HG03565 (cell line): ENCODE results near the gene WDFY1.

Experiments
- ATAC-seq: cut with Tn5 transposase; IDR thresholded peaks from one replicate; pipeline ENCODE4 v1.9.1; 2021; ENCODE audit warnings: mild to moderate bottlenecking, moderate library complexity; ENCODE audit not compliant: unreplicated experiment

Gene WDFY1

DNA sequence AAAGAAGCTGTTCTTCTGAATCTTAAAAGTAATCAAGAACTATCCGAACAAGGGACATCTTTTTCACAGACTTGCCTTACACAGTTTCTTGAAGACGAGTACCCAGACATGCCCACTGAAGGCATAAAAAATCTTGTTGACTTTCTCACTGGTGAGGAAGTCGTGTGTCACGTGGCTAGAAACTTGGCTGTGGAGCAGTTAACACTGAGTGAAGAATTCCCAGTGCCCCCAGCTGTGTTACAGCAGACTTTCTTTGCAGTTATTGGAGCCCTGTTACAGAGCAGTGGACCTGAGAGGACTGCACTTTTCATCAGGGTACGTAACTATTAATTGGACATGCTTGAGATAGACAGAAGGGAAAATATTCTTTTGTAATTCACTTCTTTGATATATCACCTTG lies 14.6 kb upstream of the WDFY1 start:
- ATAC-seq = no peak

DNA sequence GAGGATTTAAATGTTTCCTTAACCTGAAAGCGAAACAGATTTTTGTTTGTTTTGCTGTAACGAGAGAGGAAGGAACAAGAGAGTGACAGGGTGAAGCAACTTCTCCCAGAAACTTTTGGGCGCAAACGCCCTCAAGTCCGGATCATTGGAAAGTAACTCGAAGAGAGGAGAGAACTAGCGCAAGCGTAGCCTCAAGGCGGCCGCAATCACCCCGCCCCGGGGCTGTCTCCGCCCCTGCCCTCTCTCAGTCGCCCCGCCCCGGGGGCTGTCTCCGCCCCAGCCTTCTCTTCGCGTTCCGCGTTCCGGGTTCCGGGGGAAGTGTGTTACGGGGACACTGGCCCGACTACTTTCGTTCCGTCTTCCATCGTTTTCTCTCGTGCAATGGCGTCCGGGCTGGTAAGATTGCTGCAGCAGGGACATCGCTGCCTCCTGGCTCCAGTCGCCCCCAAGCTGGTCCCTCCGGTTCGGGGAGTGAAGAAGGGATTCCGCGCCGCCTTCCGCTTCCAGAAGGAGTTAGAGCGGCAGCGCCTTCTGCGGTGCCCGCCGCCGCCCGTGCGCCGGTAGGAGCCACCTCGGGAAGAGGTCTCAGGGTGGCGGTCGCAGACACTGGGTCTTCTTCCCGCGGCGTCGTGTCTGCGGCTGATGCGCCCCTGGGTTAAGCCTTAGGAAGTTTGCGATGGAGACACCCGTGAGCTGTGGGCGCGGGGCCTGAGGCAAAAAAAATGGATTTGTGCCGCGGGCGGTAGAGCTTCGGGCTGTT lies 12.1 kb upstream of the WDFY1 start, which contains the start of gene MRPL44:
TSS of gene MRPL44 (plus strand) at position 372 of the 760 bp plus-strand sequence. CDS start at position 382, 10 bp downstream.
- peak; percentile 82 for ATAC-seq

GRCh38 chr2:223956300-223956699 lies 11.2 kb upstream of the WDFY1 start:
- peak; percentile 27 for ATAC-seq

DNA sequence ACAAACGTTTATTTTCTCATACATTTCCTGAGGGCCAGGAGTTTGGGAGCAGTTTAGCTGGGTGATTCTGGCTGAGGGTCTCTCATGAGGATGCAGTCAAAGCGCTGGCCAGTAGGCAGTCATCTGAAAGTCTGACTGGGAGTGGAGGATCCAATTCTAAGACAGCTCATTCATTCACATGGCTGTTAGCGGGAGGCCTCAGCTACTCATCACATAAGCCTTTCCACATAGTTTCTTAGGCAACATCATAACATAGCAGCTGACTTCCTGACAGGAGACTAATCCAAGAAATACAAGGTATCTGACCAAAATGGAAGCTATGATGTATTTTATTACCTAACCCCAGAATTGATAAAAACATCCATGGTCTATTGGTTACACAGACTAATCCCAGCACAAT lies 9.3 kb upstream of the WDFY1 start:
- ATAC-seq = no peak

GRCh38 chr2:223952280-223952968 lies 7.3 kb upstream of the WDFY1 start:
- ATAC-seq = peak; percentile 47

DNA sequence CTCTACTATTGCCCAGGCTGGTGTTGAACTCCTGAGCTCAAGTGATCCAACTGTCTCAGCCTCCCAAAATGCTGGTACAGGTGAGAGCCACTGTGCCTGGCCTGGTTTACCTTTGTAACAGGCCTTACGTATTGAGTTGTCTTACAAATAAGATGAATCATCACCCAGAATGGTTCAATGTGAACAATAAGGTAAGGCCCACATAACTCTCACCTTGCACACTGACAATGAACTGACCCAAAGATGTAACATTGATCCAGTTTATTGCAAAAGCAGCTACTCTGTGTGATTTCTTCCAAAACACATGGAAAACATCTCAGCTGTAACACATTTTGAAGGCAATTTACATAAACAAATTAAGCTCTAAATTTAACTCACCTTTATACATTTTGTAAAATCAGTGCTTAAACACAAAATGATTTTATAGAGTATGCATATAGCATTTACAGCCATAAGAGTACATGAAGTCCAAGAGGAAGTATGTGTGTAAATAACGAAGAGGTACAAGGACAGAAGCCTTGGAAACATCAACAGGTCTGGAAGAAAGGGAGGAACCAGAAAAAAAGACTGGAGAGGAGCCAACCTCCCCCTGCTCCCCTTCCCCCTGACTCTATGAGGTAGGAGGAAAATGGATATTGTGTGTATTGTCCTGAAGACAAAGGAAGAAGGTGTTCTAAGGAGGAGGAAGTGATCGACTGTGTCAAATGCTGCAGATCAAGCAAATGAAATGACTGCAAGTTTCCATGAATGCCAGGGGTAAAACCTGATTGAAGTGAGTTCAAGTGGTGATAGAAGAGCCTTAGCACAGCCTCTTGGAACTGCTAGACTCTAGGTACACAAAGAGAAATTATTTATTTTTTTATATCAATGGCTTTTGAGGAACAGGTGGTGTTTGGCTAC lies 5.6 kb upstream of the WDFY1 start:
- no peak for ATAC-seq

- no peak for ATAC-seq
Measured at GRCh38 chr2:223949241-223949840, 4.2 kb upstream of the WDFY1 start.

- no peak for ATAC-seq
Measured at GRCh38 chr2:223947711-223948205, 2.6 kb upstream of the WDFY1 start.

- ATAC-seq = no peak
Measured at GRCh38 chr2:223945755-223946154, 620 bp upstream of the WDFY1 start.

DNA sequence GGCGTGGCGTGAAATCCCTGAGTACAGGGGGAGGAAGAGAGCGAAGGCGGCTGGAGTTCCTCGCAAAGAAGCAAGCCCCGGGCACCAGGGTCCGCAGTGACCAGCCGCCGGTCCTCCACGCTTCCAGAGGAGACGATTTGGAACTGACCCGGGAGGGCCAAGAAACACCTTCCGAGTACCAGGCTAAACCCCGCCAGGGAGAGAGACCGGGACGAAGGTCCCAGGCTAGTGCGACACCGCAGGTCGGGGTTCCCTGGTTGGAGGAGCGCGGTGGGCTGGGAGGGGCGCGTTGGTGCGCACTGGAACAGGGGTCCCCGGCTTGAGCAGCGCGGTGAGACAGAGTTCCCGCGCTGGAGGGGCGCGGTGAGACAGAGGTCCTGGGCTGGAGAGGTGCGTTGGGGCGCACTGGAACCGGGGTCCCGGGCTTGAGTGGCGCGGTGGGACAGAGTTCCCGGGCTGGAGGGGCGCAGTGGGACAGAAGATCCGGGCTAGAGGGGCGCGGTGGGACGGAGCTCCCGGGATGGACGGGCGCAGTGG lies 901 bp downstream of the WDFY1 start:
- ATAC-seq = no peak

GRCh38 chr2:223943561-223944008 lies 1.6 kb downstream of the WDFY1 start:
- no peak for ATAC-seq

- no peak for ATAC-seq
Measured at GRCh38 chr2:223943135-223943534, 2.0 kb downstream of the WDFY1 start.

DNA sequence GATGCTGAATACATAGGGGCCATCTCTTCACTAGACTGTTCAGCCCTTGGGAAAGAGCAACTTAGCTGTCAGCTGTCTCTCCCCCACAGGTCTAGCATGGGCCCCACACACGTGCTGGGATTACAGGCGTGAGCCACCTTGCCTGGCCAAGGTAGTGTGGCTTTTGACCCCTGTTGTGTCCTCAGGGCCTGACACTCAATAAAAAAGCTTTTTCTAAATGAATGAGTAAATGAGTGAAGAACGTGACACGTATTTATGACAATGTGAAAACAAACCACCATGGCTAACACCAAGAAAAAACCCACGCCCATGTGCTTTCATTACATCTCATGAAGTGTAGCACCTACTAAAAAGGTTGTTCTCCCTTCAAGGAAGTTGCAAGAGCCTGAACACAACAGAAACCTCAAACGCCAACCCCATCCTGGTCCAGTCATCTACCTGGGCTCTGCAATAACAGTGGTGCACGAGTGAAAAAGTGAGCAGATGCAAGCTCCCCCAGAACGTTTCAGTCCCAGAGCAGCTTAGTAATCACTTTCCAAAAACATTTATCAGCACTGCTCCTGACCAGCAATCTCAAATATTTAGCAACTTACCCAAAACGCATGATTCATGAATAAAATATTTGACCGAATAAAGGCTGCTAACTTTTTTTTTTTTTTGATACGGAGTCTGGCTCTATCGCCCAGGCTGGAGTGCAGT lies 3.4 kb downstream of the WDFY1 start:
- ATAC-seq = peak; percentile 64

GRCh38 chr2:223939438-223939837 lies 5.7 kb downstream of the WDFY1 start:
- ATAC-seq = peak; percentile 26

DNA sequence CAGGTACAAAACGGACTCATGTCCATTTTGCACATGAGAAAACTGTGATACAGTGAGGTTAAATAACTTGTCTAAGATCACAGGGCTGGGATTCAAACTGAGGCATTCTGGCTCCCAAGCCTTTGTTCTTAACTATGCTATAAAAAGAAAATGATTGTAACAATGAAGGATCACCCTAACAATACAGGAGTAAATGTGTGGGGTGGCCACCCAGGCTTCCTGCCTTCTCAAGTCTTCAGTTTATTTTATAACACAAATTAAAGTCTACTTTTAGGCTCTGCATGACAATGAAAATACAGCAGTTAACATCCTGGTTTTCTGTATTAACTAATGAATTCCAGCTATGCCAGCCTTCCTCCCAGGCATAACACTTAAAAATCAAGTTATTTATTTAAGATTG lies 7.6 kb downstream of the WDFY1 start:
- ATAC-seq = no peak

DNA sequence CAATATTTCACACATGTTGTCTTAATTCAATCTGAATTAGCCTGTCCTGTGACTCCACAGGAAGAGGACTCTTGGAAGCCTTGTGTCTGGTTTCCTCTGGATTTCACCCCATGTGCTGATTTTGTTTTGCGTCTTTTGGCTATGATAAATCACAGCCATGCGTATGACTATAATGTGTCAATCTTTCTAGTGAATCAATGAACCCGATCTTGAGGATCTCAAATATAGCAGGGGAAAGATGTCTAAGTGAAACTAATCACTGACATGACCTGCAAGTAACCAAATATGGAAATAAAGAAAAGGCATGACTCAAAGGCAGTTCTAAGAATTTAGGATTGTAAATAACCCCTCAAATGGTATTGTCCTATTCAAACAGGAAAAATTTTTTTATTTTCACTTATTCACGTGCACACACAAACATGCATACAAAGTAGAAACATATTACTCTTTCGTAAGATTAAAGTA lies 8.2 kb downstream of the WDFY1 start:
- ATAC-seq = no peak

GRCh38 chr2:223935459-223936125 lies 9.5 kb downstream of the WDFY1 start:
- no peak for ATAC-seq

GRCh38 chr2:223934870-223935269 lies 10.3 kb downstream of the WDFY1 start:
- ATAC-seq = no peak
